Measurements from ENCODE around the gene PTPA. TPM values are rescaled to one million over a fixed set of nuclear protein-coding genes. Genes with fewer than 3 reads are reported as not detected.

Gene PTPA
- total RNA-seq, 1 experiment from 2014 or later = 182 TPM

- no peak overlapping the region; the same call in 1 of the 2 replicates for H2AFZ ChIP-seq
- peak overlapping the region; percentile 95 for H3K4me3 ChIP-seq
- H3F3A ChIP-seq (ENCODE audit: insufficient read depth, low read depth) = peaks cover 20% of the 10 kb centered on the region
- H3K36me3 ChIP-seq (ENCODE audit: low read depth) = no peaks in the 10 kb centered on the region
- peaks cover 18% of the 10 kb centered on the region for H3K4me1 ChIP-seq (replicated peaks; ENCODE audit: insufficient read depth)
- no peaks in the 10 kb centered on the region for H3K9me2 ChIP-seq (ENCODE audit: insufficient read depth)
- H3K27ac ChIP-seq = peak overlapping the region; percentile 88
- H3K27me3 ChIP-seq (ENCODE audit: insufficient read depth, low read depth) = no peaks in the 10 kb centered on the region
- ChIA-PET CTCF (no interaction called here), POLR2A (ENCODE audit: unreplicated experiment) (interaction anchor here (0.6 to 1.4 kb wide), 5 partner anchors 36 to 307 kb away, joined by 4 to 11 read pairs (median 9); no protein-coding TSS in a partner anchor)
- BruUV-seq (replicated peaks) = TSS peak; percentile 76
- H4K20me1 ChIP-seq (ENCODE audit: insufficient read depth) = no peaks in the 10 kb centered on the region
- peaks cover 16% of the 10 kb centered on the region for H3K79me2 ChIP-seq (ENCODE audit: low read depth)
- TF ChIP-seq CTCF (conservative IDR thresholded peaks at IDR 0.05) (no peak), EZH2 (IDR thresholded peaks at IDR 0.05; ENCODE audit: low read depth) (no peak)
- H3K9me3 ChIP-seq (ENCODE audit: insufficient read depth, low read depth) = no peaks in the 10 kb centered on the region
- intact Hi-C loops (cut with micrococcal nuclease; ENCODE audit: unreplicated experiment) = loop anchor here (1.0 to 5.0 kb wide), 3 partner anchors 98 to 230 kb away; no protein-coding TSS in a partner anchor
- DNase-seq = peak in 1 of 2 experiments; percentile 30
- peak overlapping the region; percentile 95 for H3K4me2 ChIP-seq
Measured at GRCh38 chr9:129176701-129177442, 65.7 kb downstream of the PTPA start.

GRCh38 chr9:129177443-129177790, 66.2 kb downstream of the PTPA start:
- no peaks in the 10 kb centered on the region for H3K9me3 ChIP-seq (ENCODE audit: insufficient read depth, low read depth)
- intact Hi-C loops (cut with micrococcal nuclease; ENCODE audit: unreplicated experiment) = loop anchor here (5.0 kb wide), 1 partner anchor 230 kb away; no protein-coding TSS in a partner anchor
- no peak overlapping the region for H2AFZ ChIP-seq
- no TSS peak for BruUV-seq (replicated peaks)
- POLR2A ChIA-PET (ENCODE audit: unreplicated experiment) = interaction anchor here (0.5 to 1.4 kb wide), 11 partner anchors 10 to 305 kb away, joined by 3 to 17 read pairs (median 5); no protein-coding TSS in a partner anchor
- no peaks in the 10 kb centered on the region for H3K9me2 ChIP-seq (ENCODE audit: insufficient read depth)
- no peak for DNase-seq
- H3K4me1 ChIP-seq (replicated peaks; ENCODE audit: insufficient read depth) = peaks cover 18% of the 10 kb centered on the region
- H3K27me3 ChIP-seq (ENCODE audit: insufficient read depth, low read depth) = no peaks in the 10 kb centered on the region
- H3F3A ChIP-seq (ENCODE audit: insufficient read depth, low read depth) = peaks cover 24% of the 10 kb centered on the region
- H3K4me3 ChIP-seq = peak overlapping the region; percentile 95; the same call in 1 of the 2 replicates
- peaks cover 16% of the 10 kb centered on the region for H3K79me2 ChIP-seq (ENCODE audit: low read depth)
- H4K20me1 ChIP-seq (ENCODE audit: insufficient read depth) = no peaks in the 10 kb centered on the region
- no peaks in the 10 kb centered on the region for H3K36me3 ChIP-seq (ENCODE audit: low read depth)
- CTCF ChIA-PET = interaction anchor here (1.1 kb wide), 1 partner anchor 101 kb away, joined by 4 read pairs; no protein-coding TSS in a partner anchor
- H3K27ac ChIP-seq = no peak overlapping the region
- H3K4me2 ChIP-seq = peak overlapping the region; percentile 86
- TF ChIP-seq EZH2 (IDR thresholded peaks at IDR 0.05; ENCODE audit: low read depth) (no peak), CTCF (conservative IDR thresholded peaks at IDR 0.05) (no peak)

GRCh38 chr9:129177791-129178567, 66.8 kb downstream of the PTPA start, which contains the start of gene IER5L:
IER5L (minus strand) TSS chr9:129178261; CDS start chr9:129178052, 209 bp downstream.
- intact Hi-C loops (cut with micrococcal nuclease; ENCODE audit: unreplicated experiment) = loop anchor here (1.0 to 5.0 kb wide), 4 partner anchors 51 to 305 kb away; no protein-coding TSS in a partner anchor
- no TSS peak for BruUV-seq (replicated peaks)
- peak within 1 kb of the TSS; percentile 95 for H3K4me3 ChIP-seq
- H3K4me2 ChIP-seq = peak within 1 kb of the TSS; percentile 95
- H4K20me1 ChIP-seq (ENCODE audit: insufficient read depth) = no peaks in the 10 kb centered on the region
- POLR2A ChIA-PET (ENCODE audit: unreplicated experiment) = interaction anchor here (0.5 to 1.4 kb wide), 27 partner anchors 11 to 1550 kb away, joined by 3 to 22 read pairs (median 5); no protein-coding TSS in a partner anchor
- no peaks in the 10 kb centered on the region for H3K27me3 ChIP-seq (ENCODE audit: insufficient read depth, low read depth)
- peaks cover 18% of the 10 kb centered on the region for H3K4me1 ChIP-seq (replicated peaks; ENCODE audit: insufficient read depth)
- peak within 1 kb of the TSS; percentile 62; the same call in 1 of the 2 replicates for H2AFZ ChIP-seq
- H3F3A ChIP-seq (ENCODE audit: insufficient read depth, low read depth) = peaks cover 24% of the 10 kb centered on the region
- H3K27ac ChIP-seq = peak within 1 kb of the TSS; percentile 45; the same call in 1 of the 2 replicates
- H3K79me2 ChIP-seq (ENCODE audit: low read depth) = peaks cover 16% of the 10 kb centered on the region
- peak; percentile 87 to 98 for DNase-seq
- no peaks in the 10 kb centered on the region for H3K36me3 ChIP-seq (ENCODE audit: low read depth)
- CTCF ChIA-PET = interaction anchor here (0.7 to 1.1 kb wide), 5 partner anchors 38 to 283 kb away, joined by 3 to 8 read pairs (median 4); no protein-coding TSS in a partner anchor
- TF ChIP-seq EZH2 (IDR thresholded peaks at IDR 0.05; ENCODE audit: low read depth) = no peak
- TF ChIP-seq CTCF (conservative IDR thresholded peaks at IDR 0.05) = no peak
- no peaks in the 10 kb centered on the region for H3K9me3 ChIP-seq (ENCODE audit: insufficient read depth, low read depth)
- H3K9me2 ChIP-seq (ENCODE audit: insufficient read depth) = no peaks in the 10 kb centered on the region

All from PC-9 (cell line).